ENCODE measurements around the gene WDFY1.
"Not testable (repeated sequence)": the region's sequence is repeated elsewhere in the genome, so short reads cannot be mapped to it uniquely, and the experiment has no call there.

The WDFY1 gene

DNA sequence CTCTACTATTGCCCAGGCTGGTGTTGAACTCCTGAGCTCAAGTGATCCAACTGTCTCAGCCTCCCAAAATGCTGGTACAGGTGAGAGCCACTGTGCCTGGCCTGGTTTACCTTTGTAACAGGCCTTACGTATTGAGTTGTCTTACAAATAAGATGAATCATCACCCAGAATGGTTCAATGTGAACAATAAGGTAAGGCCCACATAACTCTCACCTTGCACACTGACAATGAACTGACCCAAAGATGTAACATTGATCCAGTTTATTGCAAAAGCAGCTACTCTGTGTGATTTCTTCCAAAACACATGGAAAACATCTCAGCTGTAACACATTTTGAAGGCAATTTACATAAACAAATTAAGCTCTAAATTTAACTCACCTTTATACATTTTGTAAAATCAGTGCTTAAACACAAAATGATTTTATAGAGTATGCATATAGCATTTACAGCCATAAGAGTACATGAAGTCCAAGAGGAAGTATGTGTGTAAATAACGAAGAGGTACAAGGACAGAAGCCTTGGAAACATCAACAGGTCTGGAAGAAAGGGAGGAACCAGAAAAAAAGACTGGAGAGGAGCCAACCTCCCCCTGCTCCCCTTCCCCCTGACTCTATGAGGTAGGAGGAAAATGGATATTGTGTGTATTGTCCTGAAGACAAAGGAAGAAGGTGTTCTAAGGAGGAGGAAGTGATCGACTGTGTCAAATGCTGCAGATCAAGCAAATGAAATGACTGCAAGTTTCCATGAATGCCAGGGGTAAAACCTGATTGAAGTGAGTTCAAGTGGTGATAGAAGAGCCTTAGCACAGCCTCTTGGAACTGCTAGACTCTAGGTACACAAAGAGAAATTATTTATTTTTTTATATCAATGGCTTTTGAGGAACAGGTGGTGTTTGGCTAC lies 5.6 kb upstream of the WDFY1 start:
- no peaks in the 10 kb centered on the region for H3K36me3 ChIP-seq (ENCODE audit: insufficient read depth, low read length)
- H2AFZ ChIP-seq (ENCODE audit: low read depth, low read length), result no peak overlapping the region
- H3K4me3 ChIP-seq (ENCODE audit: low read length), result no peak overlapping the region
- H3K9me3 ChIP-seq (ENCODE audit: low read length), result no peaks in the 10 kb centered on the region
- H3K27me3 ChIP-seq (ENCODE audit: insufficient read depth, low read length), result no peaks in the 10 kb centered on the region
- peaks cover 10% of the 10 kb centered on the region for H3K4me1 ChIP-seq (ENCODE audit: insufficient read depth, low read length)

DNA sequence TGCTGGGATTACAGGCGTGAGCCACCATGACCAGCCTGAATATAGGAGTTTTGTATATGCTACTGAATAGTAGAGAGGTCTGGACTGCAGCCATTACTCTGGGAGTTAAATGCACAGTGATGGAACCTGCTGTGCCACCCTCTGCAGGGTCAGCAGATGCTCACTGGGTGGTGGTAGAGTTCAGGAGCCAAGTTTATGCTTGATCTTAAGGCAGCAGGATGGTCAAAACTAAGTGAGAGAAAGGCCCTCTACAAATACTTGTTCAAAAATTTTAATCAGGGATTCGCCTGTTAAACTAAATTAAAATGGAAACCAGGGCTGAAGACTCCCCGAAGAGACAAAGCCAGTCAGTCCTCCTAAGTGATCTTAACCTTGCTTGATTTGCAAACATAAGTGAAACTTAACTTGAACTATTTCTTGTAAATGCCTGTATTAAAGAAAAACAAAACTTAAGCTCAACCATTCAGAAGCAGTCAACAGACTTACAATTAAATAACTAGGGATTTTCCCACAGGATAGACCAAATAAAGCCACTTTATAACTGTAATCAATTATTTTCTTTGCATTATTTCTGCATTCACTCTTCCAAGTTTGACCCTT lies 4.2 kb upstream of the WDFY1 start:
- no peaks in the 10 kb centered on the region for H3K36me3 ChIP-seq (ENCODE audit: insufficient read depth, low read length)
- H3K27me3 ChIP-seq (ENCODE audit: insufficient read depth, low read length), result no peaks in the 10 kb centered on the region
- no peak overlapping the region for H3K4me3 ChIP-seq (ENCODE audit: low read length)
- peaks cover 12% of the 10 kb centered on the region for H3K4me1 ChIP-seq (ENCODE audit: insufficient read depth, low read length)
- no peak overlapping the region for H2AFZ ChIP-seq (ENCODE audit: low read depth, low read length)
- H3K9me3 ChIP-seq (ENCODE audit: low read length), result no peaks in the 10 kb centered on the region

DNA sequence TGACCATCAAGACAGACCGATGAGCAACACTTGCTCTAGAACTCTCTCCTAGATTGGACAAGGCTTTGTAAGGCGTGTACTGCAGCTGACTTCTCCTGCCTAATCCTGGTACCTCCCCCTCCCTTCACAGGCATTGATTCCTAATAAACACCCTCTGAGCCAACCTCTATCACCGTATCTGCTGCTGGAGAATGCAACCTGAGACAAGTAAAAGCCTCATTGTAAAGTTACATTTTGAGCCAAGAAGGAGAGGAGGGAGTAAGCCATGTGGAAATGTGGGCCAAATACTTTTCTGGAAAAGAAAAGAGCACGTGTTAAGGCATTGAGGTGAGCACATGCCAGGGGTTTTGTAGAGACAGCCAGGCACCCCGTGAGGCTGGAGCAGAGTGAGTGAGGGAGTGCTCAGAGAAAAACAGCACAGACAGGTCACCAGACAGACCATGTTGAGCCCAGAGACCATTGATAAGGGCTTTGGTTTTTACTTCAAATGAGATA lies 2.6 kb upstream of the WDFY1 start:
- Histone ChIP-seq H3K9me3 (ENCODE audit: low read length) (no peaks in the 10 kb centered on the region), H3K4me3 (ENCODE audit: low read length) (no peak overlapping the region), H3K27me3 (ENCODE audit: insufficient read depth, low read length) (no peaks in the 10 kb centered on the region), H2AFZ (ENCODE audit: low read depth, low read length) (no peak overlapping the region), H3K36me3 (ENCODE audit: insufficient read depth, low read length) (no peaks in the 10 kb centered on the region), H3K4me1 (ENCODE audit: insufficient read depth, low read length) (peaks cover 19% of the 10 kb centered on the region)

DNA sequence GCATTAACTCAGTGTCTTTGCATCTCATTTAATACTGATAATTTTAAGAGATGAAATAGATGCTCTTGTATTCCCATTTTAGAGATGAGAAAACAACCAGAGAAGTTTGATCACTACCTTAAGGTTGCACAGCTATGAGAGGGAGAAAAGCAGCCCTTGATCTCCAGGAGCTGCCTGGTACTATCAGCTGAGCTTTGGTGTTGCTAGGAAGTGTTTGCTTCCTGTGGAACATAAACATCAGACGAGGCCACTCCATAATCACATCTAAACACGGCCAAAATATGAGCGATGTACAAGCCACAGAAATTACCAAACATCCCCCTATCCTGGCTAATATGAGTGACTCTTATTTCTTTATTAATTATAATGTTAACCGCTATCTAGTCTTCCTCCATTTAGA lies 620 bp upstream of the WDFY1 start:
- Histone ChIP-seq H3K4me1 (ENCODE audit: insufficient read depth, low read length) (peaks cover 10% of the 10 kb centered on the region), H3K36me3 (ENCODE audit: insufficient read depth, low read length) (no peaks in the 10 kb centered on the region), H3K4me3 (ENCODE audit: low read length) (peak overlapping the region; percentile 74), H2AFZ (ENCODE audit: low read depth, low read length) (peak overlapping the region; percentile 76), H3K27me3 (ENCODE audit: insufficient read depth, low read length) (no peaks in the 10 kb centered on the region), H3K9me3 (ENCODE audit: low read length) (no peaks in the 10 kb centered on the region)

DNA sequence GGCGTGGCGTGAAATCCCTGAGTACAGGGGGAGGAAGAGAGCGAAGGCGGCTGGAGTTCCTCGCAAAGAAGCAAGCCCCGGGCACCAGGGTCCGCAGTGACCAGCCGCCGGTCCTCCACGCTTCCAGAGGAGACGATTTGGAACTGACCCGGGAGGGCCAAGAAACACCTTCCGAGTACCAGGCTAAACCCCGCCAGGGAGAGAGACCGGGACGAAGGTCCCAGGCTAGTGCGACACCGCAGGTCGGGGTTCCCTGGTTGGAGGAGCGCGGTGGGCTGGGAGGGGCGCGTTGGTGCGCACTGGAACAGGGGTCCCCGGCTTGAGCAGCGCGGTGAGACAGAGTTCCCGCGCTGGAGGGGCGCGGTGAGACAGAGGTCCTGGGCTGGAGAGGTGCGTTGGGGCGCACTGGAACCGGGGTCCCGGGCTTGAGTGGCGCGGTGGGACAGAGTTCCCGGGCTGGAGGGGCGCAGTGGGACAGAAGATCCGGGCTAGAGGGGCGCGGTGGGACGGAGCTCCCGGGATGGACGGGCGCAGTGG lies 901 bp downstream of the WDFY1 start:
- peaks cover 10% of the 10 kb centered on the region for H3K4me1 ChIP-seq (ENCODE audit: insufficient read depth, low read length)
- no peaks in the 10 kb centered on the region for H3K36me3 ChIP-seq (ENCODE audit: insufficient read depth, low read length)
- H2AFZ ChIP-seq (ENCODE audit: low read depth, low read length), result peak overlapping the region; percentile 76
- peaks cover 2% of the 10 kb centered on the region for H3K9me3 ChIP-seq (ENCODE audit: low read length)
- H3K4me3 ChIP-seq (ENCODE audit: low read length), result peak overlapping the region; percentile 74
- no peaks in the 10 kb centered on the region for H3K27me3 ChIP-seq (ENCODE audit: insufficient read depth, low read length)

DNA sequence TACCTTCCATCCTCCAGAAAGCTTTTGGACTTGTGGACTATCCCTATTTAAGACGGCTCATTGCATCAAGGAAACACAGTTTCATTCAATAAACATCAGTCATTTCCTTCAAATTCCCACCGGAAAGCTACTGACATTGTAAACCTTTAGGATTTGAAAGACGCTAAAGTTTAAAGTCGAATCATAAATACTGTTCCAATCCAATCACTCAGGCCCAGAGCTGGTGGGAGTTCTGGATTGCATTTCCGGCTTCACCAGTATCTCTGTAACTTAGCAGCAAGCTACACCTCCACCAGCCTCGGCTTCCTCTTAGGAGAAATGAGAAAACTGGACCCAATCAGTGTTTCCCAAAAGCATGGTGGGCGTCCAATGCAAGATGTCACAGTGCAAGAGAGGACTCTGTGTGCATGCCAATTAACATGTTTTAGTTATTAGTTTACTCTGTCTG lies 1.6 kb downstream of the WDFY1 start:
- peak overlapping the region; percentile 74 for H3K4me3 ChIP-seq (ENCODE audit: low read length)
- H3K4me1 ChIP-seq (ENCODE audit: insufficient read depth, low read length), result peaks cover 10% of the 10 kb centered on the region
- H3K9me3 ChIP-seq (ENCODE audit: low read length), result peaks cover 2% of the 10 kb centered on the region
- H3K36me3 ChIP-seq (ENCODE audit: insufficient read depth, low read length), result no peaks in the 10 kb centered on the region
- no peaks in the 10 kb centered on the region for H3K27me3 ChIP-seq (ENCODE audit: insufficient read depth, low read length)
- no peak overlapping the region for H2AFZ ChIP-seq (ENCODE audit: low read depth, low read length)

DNA sequence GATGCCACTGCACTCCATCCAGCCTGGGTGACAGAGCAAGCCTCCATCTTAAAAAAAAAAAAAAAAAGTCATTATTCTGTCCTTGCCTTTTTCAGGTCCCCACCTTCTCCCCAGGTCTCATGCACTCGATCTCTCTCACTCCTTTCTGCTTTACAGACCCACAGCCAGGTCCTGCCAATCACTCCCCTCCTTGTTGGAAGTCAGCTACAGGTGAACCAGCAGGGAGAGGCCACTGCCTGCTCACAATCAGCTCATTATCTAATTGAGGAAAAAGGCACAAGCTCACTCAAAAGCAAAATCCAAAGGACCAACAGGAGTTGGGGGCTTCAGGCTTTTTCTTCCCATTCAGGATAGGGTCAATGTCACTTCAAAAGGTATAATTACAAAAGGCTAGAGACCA lies 2.0 kb downstream of the WDFY1 start:
- peaks cover 10% of the 10 kb centered on the region for H3K4me1 ChIP-seq (ENCODE audit: insufficient read depth, low read length)
- H3K27me3 ChIP-seq (ENCODE audit: insufficient read depth, low read length), result no peaks in the 10 kb centered on the region
- H3K9me3 ChIP-seq (ENCODE audit: low read length), result peaks cover 2% of the 10 kb centered on the region
- H3K36me3 ChIP-seq (ENCODE audit: insufficient read depth, low read length), result no peaks in the 10 kb centered on the region
- H3K4me3 ChIP-seq (ENCODE audit: low read length), result peak overlapping the region; percentile 74
- H2AFZ ChIP-seq (ENCODE audit: low read depth, low read length), result no peak overlapping the region

DNA sequence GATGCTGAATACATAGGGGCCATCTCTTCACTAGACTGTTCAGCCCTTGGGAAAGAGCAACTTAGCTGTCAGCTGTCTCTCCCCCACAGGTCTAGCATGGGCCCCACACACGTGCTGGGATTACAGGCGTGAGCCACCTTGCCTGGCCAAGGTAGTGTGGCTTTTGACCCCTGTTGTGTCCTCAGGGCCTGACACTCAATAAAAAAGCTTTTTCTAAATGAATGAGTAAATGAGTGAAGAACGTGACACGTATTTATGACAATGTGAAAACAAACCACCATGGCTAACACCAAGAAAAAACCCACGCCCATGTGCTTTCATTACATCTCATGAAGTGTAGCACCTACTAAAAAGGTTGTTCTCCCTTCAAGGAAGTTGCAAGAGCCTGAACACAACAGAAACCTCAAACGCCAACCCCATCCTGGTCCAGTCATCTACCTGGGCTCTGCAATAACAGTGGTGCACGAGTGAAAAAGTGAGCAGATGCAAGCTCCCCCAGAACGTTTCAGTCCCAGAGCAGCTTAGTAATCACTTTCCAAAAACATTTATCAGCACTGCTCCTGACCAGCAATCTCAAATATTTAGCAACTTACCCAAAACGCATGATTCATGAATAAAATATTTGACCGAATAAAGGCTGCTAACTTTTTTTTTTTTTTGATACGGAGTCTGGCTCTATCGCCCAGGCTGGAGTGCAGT lies 3.4 kb downstream of the WDFY1 start:
- no peak overlapping the region for H3K4me3 ChIP-seq (ENCODE audit: low read length)
- no peaks in the 10 kb centered on the region for H3K36me3 ChIP-seq (ENCODE audit: insufficient read depth, low read length)
- no peaks in the 10 kb centered on the region for H3K27me3 ChIP-seq (ENCODE audit: insufficient read depth, low read length)
- H3K4me1 ChIP-seq (ENCODE audit: insufficient read depth, low read length), result peaks cover 17% of the 10 kb centered on the region
- no peak overlapping the region for H2AFZ ChIP-seq (ENCODE audit: low read depth, low read length)
- H3K9me3 ChIP-seq (ENCODE audit: low read length), result peaks cover 2% of the 10 kb centered on the region

DNA sequence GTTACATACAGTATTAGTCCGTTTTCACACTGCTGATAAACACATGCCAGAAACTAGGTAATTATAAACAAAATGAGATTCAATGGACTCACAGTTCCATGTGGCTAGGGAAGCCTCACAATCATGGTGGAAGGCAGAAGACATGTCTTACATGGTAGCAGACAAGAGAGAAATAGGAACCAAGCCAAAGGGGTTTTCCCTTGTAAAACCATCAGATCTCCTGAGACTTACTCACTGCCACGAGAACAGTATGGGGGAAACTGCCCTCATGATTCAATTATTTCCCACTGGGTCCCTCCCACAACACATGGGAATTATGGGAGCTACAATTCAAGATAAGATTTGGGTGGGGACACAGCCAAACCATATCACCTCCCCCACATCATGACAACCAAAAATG lies 5.7 kb downstream of the WDFY1 start:
- H3K9me3 ChIP-seq (ENCODE audit: low read length); H3K36me3 ChIP-seq (ENCODE audit: insufficient read depth, low read length): not testable (repeated sequence)
- H3K4me1 ChIP-seq (ENCODE audit: insufficient read depth, low read length), result peaks cover 15% of the 10 kb centered on the region

DNA sequence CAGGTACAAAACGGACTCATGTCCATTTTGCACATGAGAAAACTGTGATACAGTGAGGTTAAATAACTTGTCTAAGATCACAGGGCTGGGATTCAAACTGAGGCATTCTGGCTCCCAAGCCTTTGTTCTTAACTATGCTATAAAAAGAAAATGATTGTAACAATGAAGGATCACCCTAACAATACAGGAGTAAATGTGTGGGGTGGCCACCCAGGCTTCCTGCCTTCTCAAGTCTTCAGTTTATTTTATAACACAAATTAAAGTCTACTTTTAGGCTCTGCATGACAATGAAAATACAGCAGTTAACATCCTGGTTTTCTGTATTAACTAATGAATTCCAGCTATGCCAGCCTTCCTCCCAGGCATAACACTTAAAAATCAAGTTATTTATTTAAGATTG lies 7.6 kb downstream of the WDFY1 start:
- Histone ChIP-seq H3K4me1 (ENCODE audit: insufficient read depth, low read length) (peaks cover 7% of the 10 kb centered on the region), H3K4me3 (ENCODE audit: low read length) (no peak overlapping the region), H2AFZ (ENCODE audit: low read depth, low read length) (no peak overlapping the region), H3K36me3 (ENCODE audit: insufficient read depth, low read length) (no peaks in the 10 kb centered on the region), H3K9me3 (ENCODE audit: low read length) (peaks cover 2% of the 10 kb centered on the region), H3K27me3 (ENCODE audit: insufficient read depth, low read length) (no peaks in the 10 kb centered on the region)

More for the DNA sequence above, 5.7 kb downstream of the WDFY1 start:
- H3K4me3 ChIP-seq (ENCODE audit: low read length); H3K27me3 ChIP-seq (ENCODE audit: insufficient read depth, low read length); H2AFZ ChIP-seq (ENCODE audit: low read depth, low read length): not testable (repeated sequence)

DNA sequence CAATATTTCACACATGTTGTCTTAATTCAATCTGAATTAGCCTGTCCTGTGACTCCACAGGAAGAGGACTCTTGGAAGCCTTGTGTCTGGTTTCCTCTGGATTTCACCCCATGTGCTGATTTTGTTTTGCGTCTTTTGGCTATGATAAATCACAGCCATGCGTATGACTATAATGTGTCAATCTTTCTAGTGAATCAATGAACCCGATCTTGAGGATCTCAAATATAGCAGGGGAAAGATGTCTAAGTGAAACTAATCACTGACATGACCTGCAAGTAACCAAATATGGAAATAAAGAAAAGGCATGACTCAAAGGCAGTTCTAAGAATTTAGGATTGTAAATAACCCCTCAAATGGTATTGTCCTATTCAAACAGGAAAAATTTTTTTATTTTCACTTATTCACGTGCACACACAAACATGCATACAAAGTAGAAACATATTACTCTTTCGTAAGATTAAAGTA lies 8.2 kb downstream of the WDFY1 start:
- Histone ChIP-seq H3K36me3 (ENCODE audit: insufficient read depth, low read length) (no peaks in the 10 kb centered on the region), H3K4me3 (ENCODE audit: low read length) (no peak overlapping the region), H3K27me3 (ENCODE audit: insufficient read depth, low read length) (no peaks in the 10 kb centered on the region), H3K9me3 (ENCODE audit: low read length) (peaks cover 2% of the 10 kb centered on the region), H3K4me1 (ENCODE audit: insufficient read depth, low read length) (peaks cover 7% of the 10 kb centered on the region), H2AFZ (ENCODE audit: low read depth, low read length) (no peak overlapping the region)

DNA sequence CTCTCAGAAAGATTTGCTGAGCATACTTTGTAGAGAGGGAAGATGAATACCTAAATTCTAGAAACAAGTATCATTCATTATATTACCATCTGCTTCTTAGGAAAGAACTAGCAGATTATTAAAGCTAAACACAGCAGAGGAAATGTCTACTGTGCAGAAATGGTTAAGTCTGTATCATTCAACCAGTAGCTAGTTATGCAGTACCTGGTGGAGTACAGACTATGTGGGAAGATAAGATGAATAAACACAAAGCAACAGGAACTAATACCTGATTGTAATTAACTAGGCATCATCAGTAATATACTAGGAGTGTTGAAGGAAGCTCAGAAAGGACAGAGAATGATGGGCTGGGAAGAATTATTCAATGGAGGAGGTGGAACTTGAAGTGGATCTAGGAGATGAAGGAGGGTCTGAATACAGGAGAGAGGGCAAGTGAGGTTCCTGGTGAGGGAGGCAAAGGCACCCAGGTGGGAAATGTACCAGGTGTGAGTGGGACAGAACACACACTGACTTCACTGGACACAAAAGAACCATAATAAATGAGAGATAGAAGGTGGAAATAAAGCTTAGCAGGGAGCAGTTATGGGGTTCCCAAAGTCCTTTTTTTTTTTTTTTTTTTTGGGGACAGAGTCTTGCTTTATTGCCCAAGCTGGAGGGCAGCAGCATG lies 9.5 kb downstream of the WDFY1 start:
- H3K9me3 ChIP-seq (ENCODE audit: low read length), result peaks cover 2% of the 10 kb centered on the region
- H2AFZ ChIP-seq (ENCODE audit: low read depth, low read length), result no peak overlapping the region
- H3K4me3 ChIP-seq (ENCODE audit: low read length), result no peak overlapping the region
- H3K36me3 ChIP-seq (ENCODE audit: insufficient read depth, low read length), result no peaks in the 10 kb centered on the region
- peaks cover 7% of the 10 kb centered on the region for H3K4me1 ChIP-seq (ENCODE audit: insufficient read depth, low read length)
- no peaks in the 10 kb centered on the region for H3K27me3 ChIP-seq (ENCODE audit: insufficient read depth, low read length)

Data from neuron (in vitro differentiated cells).